Glomerular visceral epithelial cell (primary cell): ENCODE measurements around the gene C19orf33.

Experiments
- DNase-seq: peaks from one replicate; pipeline ENCODE4 v3.0.0-alpha.2; 2016; ENCODE audit errors: extremely low spot score

The C19orf33 gene

GRCh38 chr19:38308926-38309614 lies 5.0 kb downstream of the C19orf33 start:
- DNase-seq, result no peak

GRCh38 chr19:38309615-38310278 lies 5.7 kb downstream of the C19orf33 start:
- no peak for DNase-seq

- no peak for DNase-seq
Measured at GRCh38 chr19:38310279-38310670, 6.2 kb downstream of the C19orf33 start.

DNA sequence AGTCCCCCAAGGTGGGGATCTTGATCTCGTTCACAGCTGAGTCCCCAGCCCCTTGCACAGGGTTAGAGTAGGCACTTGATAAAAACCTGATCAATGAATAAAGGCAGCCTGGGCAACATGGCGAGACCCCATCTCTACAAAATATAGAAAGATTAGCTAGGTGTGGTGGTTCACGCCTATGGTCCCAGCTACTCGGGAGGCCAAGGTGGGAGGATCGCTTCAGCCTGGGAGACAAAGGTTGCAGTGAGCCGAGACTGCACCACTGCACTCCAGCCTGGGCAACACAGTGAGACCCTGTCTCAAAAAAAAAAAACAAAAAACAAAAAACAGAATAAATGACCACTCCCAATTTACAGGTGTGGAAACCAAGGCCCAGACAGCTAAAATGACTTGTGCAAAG lies 6.9 kb downstream of the C19orf33 start:
- DNase-seq, result no peak

GRCh38 chr19:38315657-38316476 lies 11.8 kb downstream of the C19orf33 start, which contains the start of gene YIF1B:
Gene YIF1B (minus strand): TSS chr19:38315947. CDS start chr19:38315917, 30 bp downstream.
- peak; percentile 98 for DNase-seq

DNA sequence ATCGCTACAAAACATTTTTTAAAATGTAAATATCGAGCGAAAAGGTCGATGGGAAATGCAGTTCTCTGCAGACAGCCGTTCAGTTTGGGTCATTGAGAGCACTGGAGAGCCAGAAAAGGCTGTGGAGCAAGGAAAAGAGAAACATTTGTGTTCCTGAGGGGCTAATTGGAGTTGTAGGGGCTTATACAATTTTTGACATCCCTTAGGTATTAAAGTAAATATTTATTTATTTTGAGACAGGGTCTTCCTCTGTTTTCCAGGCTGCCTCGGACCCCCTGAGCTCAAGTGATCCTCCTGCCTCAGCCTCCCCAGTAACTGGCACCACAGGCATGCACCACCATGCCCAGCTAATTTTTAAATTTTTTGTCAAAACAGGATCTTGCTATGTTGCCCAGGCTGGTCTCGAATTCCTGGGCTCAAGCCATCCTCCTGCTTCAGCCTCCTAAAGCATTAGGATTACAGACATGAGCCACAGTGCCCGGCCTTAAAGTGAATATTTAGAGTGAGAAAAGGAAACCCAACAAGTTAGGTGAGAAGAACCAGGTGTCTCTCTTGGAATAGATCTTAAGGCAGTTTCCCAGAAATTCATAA lies 12.5 kb downstream of the C19orf33 start:
- DNase-seq, result no peak

- DNase-seq, result no peak
Measured at GRCh38 chr19:38317104-38317612, 13.1 kb downstream of the C19orf33 start.

DNA sequence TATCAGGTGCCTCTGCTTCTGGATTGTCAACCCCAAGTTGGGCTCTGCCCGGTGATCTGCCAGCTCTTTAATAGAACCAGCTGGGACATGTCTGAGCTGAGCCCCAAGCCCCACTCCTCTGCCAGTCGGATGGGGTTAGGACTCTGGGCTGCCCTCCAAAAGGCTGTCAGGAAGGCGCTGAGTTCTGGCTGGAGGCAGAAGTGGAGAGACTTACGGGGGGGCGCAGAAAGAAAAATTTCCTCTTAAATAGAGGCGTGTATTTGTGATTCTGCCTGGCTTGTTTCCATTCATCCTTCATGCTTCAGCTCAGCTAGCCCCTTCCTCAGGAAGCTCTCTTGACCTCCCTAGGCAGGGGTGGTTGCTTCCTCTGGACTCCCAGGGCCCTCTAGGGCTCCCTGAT lies 14.6 kb downstream of the C19orf33 start:
- DNase-seq, result no peak

GRCh38 chr19:38319421-38320258 lies 15.6 kb downstream of the C19orf33 start, which contains the start of gene KCNK6:
Gene KCNK6 (plus strand): TSS chr19:38319845. CDS start chr19:38319951, 106 bp downstream.
- peak; percentile 34 for DNase-seq

- no peak for DNase-seq
Measured at GRCh38 chr19:38320969-38321339, 16.9 kb downstream of the C19orf33 start.

DNA sequence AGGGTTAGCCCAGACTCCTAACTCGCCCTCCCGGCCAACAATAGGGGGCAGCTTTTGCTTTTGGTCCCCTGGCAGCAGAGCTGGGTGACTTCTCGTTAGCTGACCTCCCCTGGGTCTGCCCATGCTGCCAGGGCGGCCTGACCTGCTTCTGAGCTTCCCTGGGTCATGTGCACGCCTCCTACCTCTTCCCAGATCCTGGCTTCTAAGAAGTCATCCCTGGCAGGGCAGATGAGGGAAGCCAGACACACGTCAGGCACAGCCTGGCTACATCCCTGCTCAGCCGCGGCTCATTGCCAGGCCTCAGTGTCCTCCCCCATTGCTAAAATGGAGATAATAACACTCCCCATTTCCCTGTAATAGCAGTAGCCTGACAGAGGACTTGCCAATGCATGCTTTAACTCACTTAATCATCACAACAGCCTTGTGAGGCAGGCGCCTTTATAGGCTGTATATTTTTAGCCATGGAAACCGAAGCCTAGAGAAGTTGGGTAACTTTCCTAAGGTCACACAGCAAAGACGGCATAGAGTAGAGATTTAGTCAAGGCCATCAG lies 17.7 kb downstream of the C19orf33 start:
- no peak for DNase-seq

DNA sequence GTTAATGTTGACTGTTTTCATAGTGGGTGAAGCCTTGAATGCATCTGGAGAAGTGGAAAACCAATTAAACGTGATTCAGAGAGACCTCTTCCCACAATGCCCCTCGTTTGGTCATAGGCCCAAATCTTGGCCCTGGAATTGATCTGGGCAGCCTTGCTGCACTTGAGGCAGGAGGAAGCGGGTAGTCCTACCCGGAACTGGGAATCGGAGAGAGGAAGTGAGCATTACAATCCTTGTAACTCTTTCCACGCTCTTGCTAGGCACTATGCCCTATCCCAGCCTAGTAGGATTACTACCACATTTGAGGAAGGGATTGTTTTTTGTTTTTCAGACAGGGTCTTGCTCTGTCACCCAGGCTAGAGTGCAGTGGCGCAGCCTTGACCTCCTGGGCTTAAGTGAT lies 19.2 kb downstream of the C19orf33 start:
- DNase-seq, result no peak

DNA sequence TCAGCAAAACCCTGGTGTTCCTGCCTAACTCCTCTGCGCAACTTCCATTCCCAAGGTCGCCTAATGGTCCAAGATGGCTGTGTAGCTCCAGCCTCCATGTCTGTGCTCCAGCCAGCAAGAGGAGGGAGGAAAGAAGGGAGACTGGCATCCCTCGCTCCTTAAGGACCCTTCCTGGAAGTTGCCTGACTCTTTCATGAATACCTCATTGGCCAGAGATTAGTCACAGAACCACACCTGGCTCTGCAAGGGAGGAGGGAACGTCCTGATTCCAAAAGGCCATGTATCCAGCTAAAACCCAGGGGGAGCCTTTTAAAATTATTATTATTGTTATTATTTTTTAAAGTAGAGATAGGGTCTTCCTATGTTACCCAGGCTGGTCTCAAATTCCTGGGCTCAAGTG lies 20.4 kb downstream of the C19orf33 start:
- DNase-seq, result no peak

- no peak for DNase-seq
Measured at GRCh38 chr19:38326591-38326990, 22.5 kb downstream of the C19orf33 start.

GRCh38 chr19:38329651-38330050 lies 25.6 kb downstream of the C19orf33 start:
- DNase-seq, result no peak

DNA sequence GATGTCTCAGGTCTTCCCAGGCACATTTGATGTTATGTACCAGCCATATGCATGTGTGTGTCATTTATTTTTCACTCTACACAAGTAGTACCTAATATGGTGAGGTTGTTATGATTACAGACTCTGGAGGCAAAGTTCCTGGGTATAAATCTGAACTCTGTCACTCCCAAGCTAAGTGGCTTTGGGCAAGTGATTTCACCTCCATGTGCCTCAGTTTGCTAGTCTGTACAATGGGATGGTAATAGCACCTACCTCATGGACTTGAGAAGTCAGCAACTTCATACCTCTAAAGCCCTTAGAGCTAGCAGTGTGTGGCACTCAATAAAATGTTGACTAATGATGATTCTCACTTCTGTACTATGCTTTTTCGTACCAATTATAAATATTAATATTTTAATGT lies 27.7 kb downstream of the C19orf33 start:
- DNase-seq, result no peak

DNA sequence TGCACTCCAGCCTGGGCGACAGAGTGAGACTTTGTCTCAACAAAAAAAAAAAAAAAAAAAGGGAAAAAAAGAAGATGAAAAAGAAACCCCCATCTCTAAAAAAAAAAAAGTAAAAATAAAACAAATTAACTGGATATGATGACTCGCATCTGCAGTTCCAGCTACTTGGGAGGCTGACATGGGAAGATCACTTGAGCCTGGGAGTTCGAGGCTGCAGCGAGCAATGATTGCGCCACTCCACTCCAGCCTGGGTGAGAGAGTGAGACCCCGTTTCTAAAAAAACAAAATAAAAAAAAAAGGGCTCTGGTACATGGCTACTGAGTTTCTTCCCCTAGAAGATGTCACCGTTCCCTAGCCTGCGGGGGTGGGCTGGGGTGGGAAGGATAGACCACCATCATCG lies 29.2 kb downstream of the C19orf33 start:
- no peak for DNase-seq

- DNase-seq, result peak; percentile 97
Measured at GRCh38 chr19:38335949-38336637, 32.0 kb downstream of the C19orf33 start.

GRCh38 chr19:38336638-38337359 lies 32.7 kb downstream of the C19orf33 start:
- peak; percentile 97 for DNase-seq

GRCh38 chr19:38337360-38337653 lies 33.3 kb downstream of the C19orf33 start:
- DNase-seq, result no peak
